K562 (cell line): Measurements from ENCODE around the gene HTR3C. TPM values are rescaled to one million over a fixed set of nuclear protein-coding genes. Genes with fewer than 3 reads are reported as not detected.

Experiments used
- C11orf30 ChIP-seq: fragments of 450-650 bp; IDR thresholded peaks from 2 replicates; pipeline ENCODE4 v1.6.1; 2016; ENCODE audit warnings: low read depth, mild to moderate bottlenecking
- CHCHD3 ChIP-seq: fragments of 250-450 bp; sonication (Bioruptor Pico); IDR thresholded peaks from 2 replicates; pipeline ENCODE4 v2.1.2; 2022; ENCODE audit warnings: mild to moderate bottlenecking
- CXXC5 ChIP-seq: fragments of 250-450 bp; sonication (Bioruptor Pico); IDR thresholded peaks from 2 replicates; pipeline ENCODE4 v1.8.0; 2022; ENCODE audit warnings: inconsistent platforms, mild to moderate bottlenecking, moderate library complexity
- DACH1 ChIP-seq: fragments of 450-650 bp; IDR thresholded peaks from 2 replicates; pipeline ENCODE4 v1.6.1; 2018; ENCODE audit not compliant: partially characterized antibody
- DDX20 ChIP-seq: fragments of 450-650 bp; IDR thresholded peaks from 2 replicates; pipeline ENCODE4 v1.6.1; 2016; ENCODE audit warnings: missing genetic modification characterization, low read depth, mild to moderate bottlenecking, missing compliant biosample characterization, moderate library complexity
- EP400 ChIP-seq: fragments of 450-650 bp; IDR thresholded peaks from 2 replicates; pipeline ENCODE4 v1.6.1; 2017; ENCODE audit warnings: antibody characterized with exemption, mild to moderate bottlenecking, moderate library complexity
- FIP1L1 ChIP-seq: fragments of 200-400 bp; formaldehyde crosslinking; IDR thresholded peaks from 2 replicates; pipeline ENCODE4 v1.6.1; 2018; ENCODE audit warnings: mild to moderate bottlenecking, low read depth, low read length; ENCODE audit not compliant: poor library complexity, severe bottlenecking
- FOXK2 ChIP-seq, 2 experiments: fragments of 450-650 bp; IDR thresholded peaks in 1 of 2; conservative IDR thresholded peaks in 1 of 2; 2 replicates each; pipeline ENCODE4 v1.6.1; 2016; ENCODE audit warnings: low read depth in 2 of 2, mild to moderate bottlenecking in 1 of 2
- HBP1 ChIP-seq: fragments of 450-650 bp; formaldehyde crosslinking; IDR thresholded peaks from 2 replicates; pipeline ENCODE4 v1.4.0; 2022; ENCODE audit warnings: missing genetic modification characterization
- MTF1 ChIP-seq: fragments of 250-450 bp; sonication (Bioruptor Pico); IDR thresholded peaks from 2 replicates; pipeline ENCODE4 v1.9.0; 2021; ENCODE audit warnings: moderate library complexity, mild to moderate bottlenecking, inconsistent platforms, borderline replicate concordance
- MXD1 ChIP-seq: fragments of 250-450 bp; sonication (Bioruptor Pico); IDR thresholded peaks from 2 replicates; pipeline ENCODE4 v1.8.0; 2021; ENCODE audit warnings: borderline replicate concordance, mild to moderate bottlenecking, moderate library complexity; ENCODE audit not compliant: poor library complexity, severe bottlenecking
- NFYB ChIP-seq: IDR thresholded peaks from 2 replicates; pipeline ENCODE4 v1.6.1; 2011; ENCODE audit warnings: mild to moderate bottlenecking, moderate library complexity; ENCODE audit not compliant: insufficient read length; ENCODE audit errors: extremely low read depth
- NR2C1 ChIP-seq, 2 experiments: fragments of 450-650 bp; IDR thresholded peaks; 2 replicates each; pipeline ENCODE4 v1.6.1; 2017; ENCODE audit warnings: mild to moderate bottlenecking in 2 of 2, antibody characterized with exemption in 1 of 2, inconsistent platforms in 1 of 2, missing compliant biosample characterization in 1 of 2, missing genetic modification characterization in 1 of 2
- NRF1 ChIP-seq, 2 experiments: fragments of 450-650 bp; IDR thresholded peaks in 1 of 2; conservative IDR thresholded peaks in 1 of 2; 2 replicates each; pipeline ENCODE4 v1.6.1; 2014; ENCODE audit warnings: mild to moderate bottlenecking in 2 of 2
- PHF21A ChIP-seq: fragments of 450-650 bp; IDR thresholded peaks from 2 replicates; pipeline ENCODE4 v1.6.1; 2017; ENCODE audit warnings: low read depth, borderline replicate concordance
- PRMT5 ChIP-seq: sonication (generic); formaldehyde crosslinking; IDR thresholded peaks from 2 replicates; pipeline ENCODE4 v1.5.0; 2020; ENCODE audit warnings: missing genetic modification reagents
- RBM34 ChIP-seq: fragments of 200-400 bp; formaldehyde crosslinking; IDR thresholded peaks from 2 replicates; pipeline ENCODE4 v1.6.1; 2018; ENCODE audit warnings: low read length, borderline replicate concordance; ENCODE audit not compliant: insufficient read depth
- RCOR1 ChIP-seq, 2 experiments: IDR thresholded peaks; 2 replicates each; pipeline ENCODE4 v1.6.1; 2012; ENCODE audit warnings: low read depth in 2 of 2, low read length in 2 of 2, borderline replicate concordance in 1 of 2, improper control_type of control experiment in 1 of 2
- SAFB ChIP-seq: fragments of 200-400 bp; formaldehyde crosslinking; IDR thresholded peaks from 2 replicates; pipeline ENCODE4 v1.6.1; 2017; ENCODE audit warnings: low read depth, low read length, borderline replicate concordance
- SRF ChIP-seq, 2 experiments: fragments of 250-450, 450-650 bp in 1 of 2; sonication (Bioruptor Pico) in 1 of 2; sonication (generic) in 1 of 2; formaldehyde crosslinking; IDR thresholded peaks; 2 replicates each; pipeline versions ENCODE4 v1.5.0 to v1.5.1; 2020 to 2022; ENCODE audit warnings: mild to moderate bottlenecking in 1 of 2, missing genetic modification reagents in 1 of 2
- STAT5A ChIP-seq: IDR thresholded peaks from 2 replicates; pipeline ENCODE4 v1.6.1; 2012; ENCODE audit warnings: low read length, inconsistent platforms, borderline replicate concordance
- TCFL5 ChIP-seq: fragments of 250-450 bp; sonication (Bioruptor Pico); conservative IDR thresholded peaks from 2 replicates; pipeline ENCODE4 v1.6.1; 2021; ENCODE audit warnings: mild to moderate bottlenecking, moderate library complexity, matching md5 sums
- TRIM28 ChIP-seq: fragments of 450-650 bp; IDR thresholded peaks from 2 replicates; pipeline ENCODE4 v1.6.1; 2017
- ZBTB7A ChIP-seq: IDR thresholded peaks from 2 replicates; pipeline ENCODE4 v1.6.1; 2011; ENCODE audit warnings: low read depth, mild to moderate bottlenecking, low read length, moderate library complexity, borderline replicate concordance; ENCODE audit not compliant: control insufficient read depth
- ZNF316 ChIP-seq: fragments of 450-650 bp; IDR thresholded peaks from 2 replicates; pipeline ENCODE4 v1.6.1; 2016
- ZNF354B ChIP-seq: fragments of 250-450 bp; sonication (Bioruptor Pico); IDR thresholded peaks from 2 replicates; pipeline ENCODE4 v1.4.0; 2020
- ZNF384 ChIP-seq: IDR thresholded peaks from 2 replicates; pipeline ENCODE4 v1.6.1; 2012; ENCODE audit warnings: low read depth, low read length, improper control_type of control experiment
- ZNF551 ChIP-seq: fragments of 250-450 bp; sonication (Bioruptor Pico); IDR thresholded peaks from 2 replicates; pipeline ENCODE4 v1.5.0; 2021; ENCODE audit warnings: mild to moderate bottlenecking, moderate library complexity
- ZNF780A ChIP-seq: fragments of 250-450 bp; sonication (Bioruptor Pico); IDR thresholded peaks from 2 replicates; pipeline ENCODE4 v1.5.0; 2021; ENCODE audit warnings: mild to moderate bottlenecking
- polyA plus RNA-seq, 8 experiments: library from polyadenylated mRNA; depleted of rRNA in 4 of 8; stranded (reverse) in 5 of 8; unstranded in 3 of 8; fragments of >200 nt; fragmentation: Nextera tagmentation in 2 of 8; fragmentation: Illumina TruSeq in 1 of 8; extraction: Ambion mirVana in 2 of 8; extraction: Trizol in 1 of 8; gene quantifications; 2 replicates each; pipeline versions ENCODE4 v1.2.1 to v1.2.3, GENCODE V29; 2011 to 2014; ENCODE audit warnings: inconsistent platforms in 1 of 8, missing spikeins in 1 of 8
- total RNA-seq, 7 experiments: library from RNA; depleted of rRNA in 6 of 7; stranded (reverse); fragments of >200 nt in 6 of 7; fragmentation: Illumina TruSeq in 2 of 7; extraction: Trizol in 2 of 7; gene quantifications; 2 replicates each; pipeline versions ENCODE4 v1.2.1 to v1.2.3, GENCODE V29; 2011 to 2021; ENCODE audit warnings: low replicate concordance in 1 of 7

The HTR3C gene
- total and polyA plus RNA-seq, 9 of the 15 experiments (the other 6 are each of a cell fraction or from before 2014, with no cell fraction given): 0.04 to 0.06 TPM; not detected in 7

GRCh38 chr3:184005941-184006507 lies 46.8 kb upstream of the HTR3C start (continued):
- TF ChIP-seq ZNF551 (CRISPR knock-in tag) (no peak), ZBTB7A (no peak), TCFL5 (CRISPR knock-in tag) (no peak), PRMT5 (CRISPR knock-in tag) (no peak), CHCHD3 (CRISPR knock-in tag) (no peak), RCOR1 (IDR thresholded peaks at IDR 0.05; ENCODE audit: borderline replicate concordance in 1 of 2, low read depth in 2 of 2, low read length in 2 of 2) (0 out of 4 replicates have a peak, but pooled peaks of 1 of the 2 experiments have one; percentile 26), STAT5A (no peak), CXXC5 (CRISPR knock-in tag) (peak; percentile 46), TRIM28 (no peak), ZNF316 (peak; percentile 100), ZNF384 (peak; percentile 97), MXD1 (CRISPR knock-in tag) (no peak), FIP1L1 (no peak), C11orf30 (peak; percentile 98), ZNF354B (CRISPR knock-in tag) (no peak), SAFB (no peak), DDX20 (tag) (no peak), FOXK2 (conservative IDR thresholded peaks at IDR 0.05 in 1 of 2, IDR thresholded peaks at IDR 0.05 in 1 of 2; ENCODE audit: low read depth in 2 of 2) (no peak; a peak in 1 of 4 replicates), NR2C1 (IDR thresholded peaks at IDR 0.05) (no peak), NR2C1 (tag; IDR thresholded peaks at IDR 0.05) (no peak), NFYB (no peak), EP400 (peak; percentile 38), ZNF780A (CRISPR knock-in tag) (no peak), NRF1 (conservative IDR thresholded peaks at IDR 0.05 in 1 of 2, IDR thresholded peaks at IDR 0.05 in 1 of 2) (no peak), SRF (CRISPR knock-in tag; IDR thresholded peaks at IDR 0.05) (no peak), HBP1 (no peak), DACH1 (no peak), RBM34 (no peak), MTF1 (CRISPR knock-in tag) (no peak), PHF21A (no peak)
